Left ventricle myocardium inferior (tissue), 1 donor: Measurements from ENCODE around the gene BRINP2. TPM values are rescaled to one million over a fixed set of nuclear protein-coding genes. Genes with fewer than 3 reads are reported as not detected.

ENCODE experiments used
- DNase-seq: peaks from one replicate; pipeline ENCODE4 v3.0.0-alpha.2; 2020
- H3K27ac ChIP-seq: fragments of 200-600 bp; replicated peaks from 2 replicates; pipeline ENCODE4 v1.8.0; 2021
- H3K27me3 ChIP-seq: fragments of 200-600 bp; 2 replicates; pipeline ENCODE4 v1.8.0; 2021; ENCODE audit warnings: low read depth
- H3K36me3 ChIP-seq: fragments of 200-600 bp; 2 replicates; pipeline ENCODE4 v1.8.0; 2021
- H3K4me1 ChIP-seq: fragments of 200-600 bp; 2 replicates; pipeline ENCODE4 v1.8.0; 2021
- H3K4me3 ChIP-seq: fragments of 200-600 bp; 2 replicates; pipeline ENCODE4 v1.8.0; 2021; ENCODE audit warnings: mild to moderate bottlenecking, moderate library complexity
- H3K9me3 ChIP-seq: fragments of 200-600 bp; replicated peaks from 2 replicates; pipeline ENCODE4 v1.8.0; 2021
- CTCF ChIP-seq: fragments of 200-600 bp; IDR thresholded peaks from 2 replicates; pipeline ENCODE4 v1.8.0; 2021; ENCODE audit warnings: antibody characterized with exemption, mild to moderate bottlenecking, borderline replicate concordance
- intact Hi-C: fragments of 100-400 bp; cut with micrococcal nuclease; formaldehyde crosslinking; loops from one replicate; pipeline ENCODE4 v1.11.0; 2022
- total RNA-seq: library from RNA; stranded (reverse); fragmentation: NEBNext Ultra II Directional; extraction: Animal tissue kit (Norgen Biotek cat#: 25700); gene quantifications from one replicate; pipeline ENCODE4 v1.2.1, GENCODE V29; 2021
- donor health status: DM: no; HTN: yes; CAD: no; lungs with severe emphysema.

Gene BRINP2
- total RNA-seq, 1 donor from 2014 or later, result 0.66 TPM

- intact Hi-C loops, result no loop called here
- peaks cover 62% of the 10 kb centered on the region for H3K27me3 ChIP-seq
Observed at GRCh38 chr1:177162243-177162642, 8.5 kb upstream of the BRINP2 start.

GRCh38 chr1:177163844-177164379 lies 6.8 kb upstream of the BRINP2 start:
- Histone ChIP-seq H3K9me3 (no peaks in the 10 kb centered on the region), H3K27ac (no peak overlapping the region), H3K4me1 (peaks cover 12% of the 10 kb centered on the region), H3K4me3 (peak overlapping the region; percentile 62), H3K27me3 (peaks cover 79% of the 10 kb centered on the region), H3K36me3 (no peaks in the 10 kb centered on the region)
- peak; percentile 16 for DNase-seq
- intact Hi-C loops, result no loop called here
- no peak for TF ChIP-seq CTCF

More at GRCh38 chr1:177162243-177162642, 8.5 kb upstream of the BRINP2 start:
- Histone ChIP-seq H3K27ac (no peak overlapping the region), H3K4me3 (no peak overlapping the region), H3K9me3 (peaks cover 4% of the 10 kb centered on the region), H3K36me3 (no peaks in the 10 kb centered on the region), H3K4me1 (peaks cover 12% of the 10 kb centered on the region)
- DNase-seq, result no peak
- no peak for TF ChIP-seq CTCF

- H3K4me3 ChIP-seq, result peak within 1 kb of the TSS; percentile 62
- H3K9me3 ChIP-seq, result no peaks in the 10 kb centered on the region
- H3K27ac ChIP-seq, result no peak within 1 kb of the TSS
- no peaks in the 10 kb centered on the region for H3K36me3 ChIP-seq
- no peak for TF ChIP-seq CTCF
- peaks cover 12% of the 10 kb centered on the region for H3K4me1 ChIP-seq
- DNase-seq, result no peak
- H3K27me3 ChIP-seq, result peaks cover 85% of the 10 kb centered on the region
- intact Hi-C loops, result no loop called here
Observed at GRCh38 chr1:177164380-177165068, 6.2 kb upstream of the BRINP2 start, which contains the start of gene ASTN1. TSS of gene ASTN1 (minus strand) at chr1:177164712. CDS start at chr1:177164676, 36 bp downstream.

GRCh38 chr1:177165069-177165439 lies 5.7 kb upstream of the BRINP2 start:
- Histone ChIP-seq H3K27ac (no peak overlapping the region), H3K9me3 (no peaks in the 10 kb centered on the region), H3K4me1 (peaks cover 12% of the 10 kb centered on the region), H3K4me3 (peak overlapping the region; percentile 62), H3K36me3 (no peaks in the 10 kb centered on the region), H3K27me3 (peaks cover 90% of the 10 kb centered on the region)
- DNase-seq, result no peak
- TF ChIP-seq CTCF, result no peak
- intact Hi-C loops, result no loop called here

- no peak for TF ChIP-seq CTCF
- peak overlapping the region; percentile 68 for H3K4me3 ChIP-seq
- intact Hi-C loops, result no loop called here
- DNase-seq, result no peak
- peaks cover 12% of the 10 kb centered on the region for H3K4me1 ChIP-seq
- peaks cover 95% of the 10 kb centered on the region for H3K27me3 ChIP-seq
- peaks cover 1% of the 10 kb centered on the region for H3K9me3 ChIP-seq
- H3K36me3 ChIP-seq, result no peaks in the 10 kb centered on the region
- no peak overlapping the region for H3K27ac ChIP-seq
Observed at GRCh38 chr1:177171536-177172123, 872 bp downstream of the BRINP2 start.
